Measurements from ENCODE around the gene RNF166. TPM values are rescaled to one million over a fixed set of nuclear protein-coding genes. Genes with fewer than 3 reads are reported as not detected.

Gene RNF166
- total and polyA plus RNA-seq, 2 of the 13 experiments (the other 11 are each of a cell fraction or from before 2014, with no cell fraction given): 21.4 to 23.0 TPM

GRCh38 chr16:88706229-88706964, at the start of gene RNF166, which contains the start of gene CTU2 (continued):
- TF ChIP-seq, protein P1, sequence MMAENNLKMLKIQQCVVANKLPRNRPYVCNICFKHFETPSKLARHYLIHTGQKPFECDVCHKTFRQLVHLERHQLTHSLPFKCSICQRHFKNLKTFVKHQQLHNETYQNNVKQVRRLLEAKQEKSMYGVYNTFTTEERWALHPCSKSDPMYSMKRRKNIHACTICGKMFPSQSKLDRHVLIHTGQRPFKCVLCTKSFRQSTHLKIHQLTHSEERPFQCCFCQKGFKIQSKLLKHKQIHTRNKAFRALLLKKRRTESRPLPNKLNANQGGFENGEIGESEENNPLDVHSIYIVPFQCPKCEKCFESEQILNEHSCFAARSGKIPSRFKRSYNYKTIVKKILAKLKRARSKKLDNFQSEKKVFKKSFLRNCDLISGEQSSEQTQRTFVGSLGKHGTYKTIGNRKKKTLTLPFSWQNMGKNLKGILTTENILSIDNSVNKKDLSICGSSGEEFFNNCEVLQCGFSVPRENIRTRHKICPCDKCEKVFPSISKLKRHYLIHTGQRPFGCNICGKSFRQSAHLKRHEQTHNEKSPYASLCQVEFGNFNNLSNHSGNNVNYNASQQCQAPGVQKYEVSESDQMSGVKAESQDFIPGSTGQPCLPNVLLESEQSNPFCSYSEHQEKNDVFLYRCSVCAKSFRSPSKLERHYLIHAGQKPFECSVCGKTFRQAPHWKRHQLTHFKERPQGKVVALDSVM (CRISPR knock-in tag; IDR thresholded peaks at IDR 0.05): 0 out of 2 replicates have a peak, but pooled peaks have one; percentile 30
- TF ChIP-seq, protein P2, sequence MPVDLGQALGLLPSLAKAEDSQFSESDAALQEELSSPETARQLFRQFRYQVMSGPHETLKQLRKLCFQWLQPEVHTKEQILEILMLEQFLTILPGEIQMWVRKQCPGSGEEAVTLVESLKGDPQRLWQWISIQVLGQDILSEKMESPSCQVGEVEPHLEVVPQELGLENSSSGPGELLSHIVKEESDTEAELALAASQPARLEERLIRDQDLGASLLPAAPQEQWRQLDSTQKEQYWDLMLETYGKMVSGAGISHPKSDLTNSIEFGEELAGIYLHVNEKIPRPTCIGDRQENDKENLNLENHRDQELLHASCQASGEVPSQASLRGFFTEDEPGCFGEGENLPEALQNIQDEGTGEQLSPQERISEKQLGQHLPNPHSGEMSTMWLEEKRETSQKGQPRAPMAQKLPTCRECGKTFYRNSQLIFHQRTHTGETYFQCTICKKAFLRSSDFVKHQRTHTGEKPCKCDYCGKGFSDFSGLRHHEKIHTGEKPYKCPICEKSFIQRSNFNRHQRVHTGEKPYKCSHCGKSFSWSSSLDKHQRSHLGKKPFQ (CRISPR knock-in tag; IDR thresholded peaks at IDR 0.05; ENCODE audit: insufficient replicate concordance): no peak
- TF ChIP-seq, protein P3, sequence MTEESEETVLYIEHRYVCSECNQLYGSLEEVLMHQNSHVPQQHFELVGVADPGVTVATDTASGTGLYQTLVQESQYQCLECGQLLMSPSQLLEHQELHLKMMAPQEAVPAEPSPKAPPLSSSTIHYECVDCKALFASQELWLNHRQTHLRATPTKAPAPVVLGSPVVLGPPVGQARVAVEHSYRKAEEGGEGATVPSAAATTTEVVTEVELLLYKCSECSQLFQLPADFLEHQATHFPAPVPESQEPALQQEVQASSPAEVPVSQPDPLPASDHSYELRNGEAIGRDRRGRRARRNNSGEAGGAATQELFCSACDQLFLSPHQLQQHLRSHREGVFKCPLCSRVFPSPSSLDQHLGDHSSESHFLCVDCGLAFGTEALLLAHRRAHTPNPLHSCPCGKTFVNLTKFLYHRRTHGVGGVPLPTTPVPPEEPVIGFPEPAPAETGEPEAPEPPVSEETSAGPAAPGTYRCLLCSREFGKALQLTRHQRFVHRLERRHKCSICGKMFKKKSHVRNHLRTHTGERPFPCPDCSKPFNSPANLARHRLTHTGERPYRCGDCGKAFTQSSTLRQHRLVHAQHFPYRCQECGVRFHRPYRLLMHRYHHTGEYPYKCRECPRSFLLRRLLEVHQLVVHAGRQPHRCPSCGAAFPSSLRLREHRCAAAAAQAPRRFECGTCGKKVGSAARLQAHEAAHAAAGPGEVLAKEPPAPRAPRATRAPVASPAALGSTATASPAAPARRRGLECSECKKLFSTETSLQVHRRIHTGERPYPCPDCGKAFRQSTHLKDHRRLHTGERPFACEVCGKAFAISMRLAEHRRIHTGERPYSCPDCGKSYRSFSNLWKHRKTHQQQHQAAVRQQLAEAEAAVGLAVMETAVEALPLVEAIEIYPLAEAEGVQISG (CRISPR knock-in tag; IDR thresholded peaks at IDR 0.05): peak; percentile 94
- TF ChIP-seq RXRA (CRISPR knock-in tag; IDR thresholded peaks at IDR 0.05) (no peak; the same call in none of the 2 replicates), MAF1 (CRISPR knock-in tag; IDR thresholded peaks at IDR 0.05; ENCODE audit: borderline replicate concordance) (no peak; the same call in 1 of the 2 replicates), ZNF331 (CRISPR knock-in tag; IDR thresholded peaks at IDR 0.05) (peak; percentile 90), ZNF367 (CRISPR knock-in tag; IDR thresholded peaks at IDR 0.05; ENCODE audit: borderline replicate concordance) (peak; percentile 74; the same call in 1 of the 2 replicates), ZBTB44 (CRISPR knock-in tag; IDR thresholded peaks at IDR 0.05) (0 out of 2 replicates have a peak, but pooled peaks have one; percentile 66), FOSL2 (CRISPR knock-in tag; IDR thresholded peaks at IDR 0.05) (peak; percentile 63), ZNF234 (CRISPR knock-in tag; conservative IDR thresholded peaks at IDR 0.05) (no peak), SMARCC2 (IDR thresholded peaks at IDR 0.05) (peak; percentile 73; the same call in 1 of the 2 replicates), TMF1 (CRISPR knock-in tag; IDR thresholded peaks at IDR 0.05; ENCODE audit: low read depth) (peak; percentile 94; the same call in 1 of the 2 replicates), ZNF556 (CRISPR knock-in tag; IDR thresholded peaks at IDR 0.05; ENCODE audit: borderline replicate concordance) (no peak; the same call in 1 of the 2 replicates), LCORL (IDR thresholded peaks at IDR 0.05) (no peak), LCORL (CRISPR knock-in tag; IDR thresholded peaks at IDR 0.05) (0 out of 2 replicates have a peak, but pooled peaks have one; percentile 32), GATA4 (IDR thresholded peaks at IDR 0.05; ENCODE audit: borderline replicate concordance, low read depth) (no peak)
- TF ChIP-seq, protein P4, sequence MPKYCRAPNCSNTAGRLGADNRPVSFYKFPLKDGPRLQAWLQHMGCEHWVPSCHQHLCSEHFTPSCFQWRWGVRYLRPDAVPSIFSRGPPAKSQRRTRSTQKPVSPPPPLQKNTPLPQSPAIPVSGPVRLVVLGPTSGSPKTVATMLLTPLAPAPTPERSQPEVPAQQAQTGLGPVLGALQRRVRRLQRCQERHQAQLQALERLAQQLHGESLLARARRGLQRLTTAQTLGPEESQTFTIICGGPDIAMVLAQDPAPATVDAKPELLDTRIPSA (CRISPR knock-in tag; IDR thresholded peaks at IDR 0.05; ENCODE audit: borderline replicate concordance): no peak
